ENCODE results near the gene IGF1R. TPM values are rescaled to one million over a fixed set of nuclear protein-coding genes. Genes with fewer than 3 reads are reported as not detected.
"Not testable (repeated sequence)": the region's sequence is repeated elsewhere in the genome, so short reads cannot be mapped to it uniquely, and the experiment has no call there.

The IGF1R gene
- total RNA-seq, 1 experiment from 2014 or later, result 16.3 TPM

- no peak for DNase-seq (ENCODE audit: low read depth, low spot score)
- RAD21 ChIA-PET (ENCODE audit: low non-redundant PET in 1 of 2, low total read pairs in 2 of 2, uncharacterized antibody in 2 of 2, unreplicated experiment in 2 of 2), result no interaction called here
- H3K4me3 ChIP-seq (replicated peaks in 1 of 2; ENCODE audit: low read depth in 1 of 2, low read length in 2 of 2), result no peak overlapping the region
- peaks cover 0 to 2% of the 10 kb centered on the region in 2 experiments; a peak in 1 of 4 replicates for H3K4me1 ChIP-seq (ENCODE audit: control insufficient read depth in 1 of 2, insufficient read depth in 2 of 2, low read length in 2 of 2)
- no peak overlapping the region for H2AFZ ChIP-seq (ENCODE audit: low read depth, low read length, poor library complexity, severe bottlenecking)
- H3K9me3 ChIP-seq (ENCODE audit: control insufficient read depth in 1 of 2, insufficient read depth in 1 of 2, low read depth in 1 of 2, low read length in 2 of 2), result no peaks in the 10 kb centered on the region
- no peaks in the 10 kb centered on the region for H3K36me3 ChIP-seq (ENCODE audit: control insufficient read depth in 1 of 2, insufficient read depth in 2 of 2, low read length in 2 of 2)
- no peak for ATAC-seq
- TF ChIP-seq SRF (IDR thresholded peaks at IDR 0.05; ENCODE audit: low read depth) (no peak), REST (IDR thresholded peaks at IDR 0.05; ENCODE audit: low read depth) (no peak), CBX3 (IDR thresholded peaks at IDR 0.05; ENCODE audit: low read depth) (no peak), CEBPB (IDR thresholded peaks at IDR 0.05; ENCODE audit: low read depth) (no peak), ZBTB33 (IDR thresholded peaks at IDR 0.05; ENCODE audit: extremely low read depth, insufficient replicate concordance, low read length) (no peak), ZNF274 (IDR thresholded peaks at IDR 0.05; ENCODE audit: low read depth, low read length) (no peak), SIN3A (IDR thresholded peaks at IDR 0.05; ENCODE audit: low read depth) (no peak), EGR1 (IDR thresholded peaks at IDR 0.05; ENCODE audit: low read depth) (no peak), EZH2phosphoT487 (IDR thresholded peaks at IDR 0.05; ENCODE audit: borderline replicate concordance) (no peak), POLR2AphosphoS5 (IDR thresholded peaks at IDR 0.05; ENCODE audit: low read depth, low read length) (no peak), RAD21 (IDR thresholded peaks at IDR 0.05; ENCODE audit: low read depth) (no peak), FOSL1 (IDR thresholded peaks at IDR 0.05; ENCODE audit: low read depth) (no peak), POLR2A (IDR thresholded peaks at IDR 0.05; ENCODE audit: borderline replicate concordance, extremely low read depth, insufficient read depth, insufficient read length) (no peak)
- H3K27me3 ChIP-seq (ENCODE audit: insufficient read depth, low read length), result no peaks in the 10 kb centered on the region
- CTCF ChIA-PET, result no interaction called here
- H4K20me1 ChIP-seq (ENCODE audit: insufficient read depth), result no peaks in the 10 kb centered on the region
- POLR2A ChIA-PET, result no interaction called here
- no peaks in the 10 kb centered on the region for H3K9me2 ChIP-seq (ENCODE audit: insufficient read depth)
- no peak overlapping the region for H3K27ac ChIP-seq (ENCODE audit: low read depth, low read length)
- intact Hi-C loops (cut with micrococcal nuclease), result no loop called here
- no peaks in the 10 kb centered on the region for H3K79me2 ChIP-seq (ENCODE audit: insufficient read depth, low read length)
- no peak overlapping the region for H3K4me2 ChIP-seq (ENCODE audit: low read length)
- no peak overlapping the region for H3K9ac ChIP-seq (ENCODE audit: low read length)
- no TSS peak for BruUV-seq (replicated peaks)
These were observed 316.3 kb downstream of the IGF1R start for GRCh38 chr15:98964466-98965133.

GRCh38 chr15:98965134-98965491 lies 316.8 kb downstream of the IGF1R start:
- H3K9me2 ChIP-seq (ENCODE audit: insufficient read depth); H3K9me3 ChIP-seq (ENCODE audit: control insufficient read depth in 1 of 2, insufficient read depth in 1 of 2, low read depth in 1 of 2, low read length in 2 of 2); H3K4me2 ChIP-seq (ENCODE audit: low read length); POLR2A ChIA-PET; H3K4me3 ChIP-seq (replicated peaks in 1 of 2; ENCODE audit: low read depth in 1 of 2, low read length in 2 of 2); H3K9ac ChIP-seq (ENCODE audit: low read length); BruUV-seq (replicated peaks); H2AFZ ChIP-seq (ENCODE audit: low read depth, low read length, poor library complexity, severe bottlenecking); ATAC-seq; H3K27ac ChIP-seq (ENCODE audit: low read depth, low read length); RAD21 ChIA-PET (ENCODE audit: low non-redundant PET in 1 of 2, low total read pairs in 2 of 2, uncharacterized antibody in 2 of 2, unreplicated experiment in 2 of 2); intact Hi-C loops (cut with micrococcal nuclease); H4K20me1 ChIP-seq (ENCODE audit: insufficient read depth); H3K4me1 ChIP-seq (ENCODE audit: control insufficient read depth in 1 of 2, insufficient read depth in 2 of 2, low read length in 2 of 2); H3K36me3 ChIP-seq (ENCODE audit: control insufficient read depth in 1 of 2, insufficient read depth in 2 of 2, low read length in 2 of 2); H3K79me2 ChIP-seq (ENCODE audit: insufficient read depth, low read length); H3K27me3 ChIP-seq (ENCODE audit: insufficient read depth, low read length); DNase-seq (ENCODE audit: low read depth, low spot score): not testable (repeated sequence)
- CTCF ChIA-PET, result interaction anchor here (0.9 kb wide), 1 partner anchor 112 kb away, joined by 3 read pairs; no protein-coding TSS in a partner anchor
